Left colon (tissue), 2 donors: ENCODE measurements around the gene KRTAP9-6. TPM values are rescaled to one million over a fixed set of nuclear protein-coding genes. Genes with fewer than 3 reads are reported as not detected.
"Not testable (repeated sequence)": the region's sequence is repeated elsewhere in the genome, so short reads cannot be mapped to it uniquely, and the experiment has no call there.

Experiments
- ATAC-seq: fragments of 200-7000 bp; cut with Tn5 transposase; one replicate; pipeline ENCODE4 v1.9.1; 2020; ENCODE audit warnings: mild to moderate bottlenecking, moderate library complexity
- DNase-seq, 2 donors: peaks; one replicate each; pipeline ENCODE4 v3.0.0-alpha.2; 2020
- intact Hi-C, 2 donors: fragments of 100-400 bp; cut with DNase I in 1 of 2; cut with micrococcal nuclease in 1 of 2; formaldehyde crosslinking; loops; one replicate each; pipeline versions ENCODE4 v1.11.2 to v1.14.0; 2022; cut with DNase I, micrococcal nuclease
- total RNA-seq, 2 donors: library from RNA; stranded (reverse); fragmentation: NEBNext Ultra II Directional; extraction: Animal tissue kit (Norgen Biotek cat#: 25700); gene quantifications; one replicate each; pipeline ENCODE4 v1.2.1, GENCODE V29; 2021
- donor health status: DM: no; HTN: no; CAD: no.
- donor health status: DM: yes; HTN: yes; CAD: no.

Gene KRTAP9-6
- total RNA-seq, 2 donors from 2014 or later: not detected

GRCh38 chr17:41263212-41263611 lies 2.0 kb upstream of the KRTAP9-6 start:
- ATAC-seq: no peak
- no peak for DNase-seq
- intact Hi-C loops: no loop called here

- ATAC-seq: no peak
- intact Hi-C loops: no loop called here
- no peak for DNase-seq
Observed at GRCh38 chr17:41264599-41264998, 579 bp upstream of the KRTAP9-6 start.

GRCh38 chr17:41267711-41268110 lies 2.5 kb downstream of the KRTAP9-6 start:
- no peak for DNase-seq
- intact Hi-C loops: no loop called here

GRCh38 chr17:41271323-41271722 lies 6.1 kb downstream of the KRTAP9-6 start:
- intact Hi-C loops, DNase-seq, ATAC-seq: not testable (repeated sequence)

More at GRCh38 chr17:41267711-41268110, 2.5 kb downstream of the KRTAP9-6 start:
- ATAC-seq: no peak

- no peak for DNase-seq
- intact Hi-C loops: no loop called here
- no peak for ATAC-seq
Observed at GRCh38 chr17:41271858-41272257, 6.7 kb downstream of the KRTAP9-6 start.

GRCh38 chr17:41275648-41276190 lies 10.5 kb downstream of the KRTAP9-6 start, which contains the start of gene KRTAP9-7:
KRTAP9-7 (plus strand) TSS chr17:41275698; CDS start chr17:41275698, 0 bp downstream.
- DNase-seq, intact Hi-C loops, ATAC-seq: not testable (repeated sequence)

GRCh38 chr17:41278176-41278955 lies 13.2 kb downstream of the KRTAP9-6 start:
- ATAC-seq: no peak
- DNase-seq: no peak
- intact Hi-C loops: no loop called here

- intact Hi-C loops: no loop called here
- DNase-seq (no peak), ATAC-seq (no peak)
Observed at GRCh38 chr17:41284043-41284442, 18.9 kb downstream of the KRTAP9-6 start.

- intact Hi-C loops: no loop called here
- ATAC-seq: no peak
- no peak for DNase-seq
Observed at GRCh38 chr17:41284546-41284945, 19.4 kb downstream of the KRTAP9-6 start.

- no peak for DNase-seq
- intact Hi-C loops: no loop called here
- ATAC-seq: no peak
Observed at GRCh38 chr17:41287050-41287449, 21.9 kb downstream of the KRTAP9-6 start.

- no peak for DNase-seq
- ATAC-seq: no peak
- intact Hi-C loops: no loop called here
Observed at GRCh38 chr17:41294016-41294415, 28.8 kb downstream of the KRTAP9-6 start.

GRCh38 chr17:41296846-41297245 lies 31.7 kb downstream of the KRTAP9-6 start:
- no peak for DNase-seq
- no peak for ATAC-seq
- intact Hi-C loops: no loop called here

- no peak for DNase-seq
- no peak for ATAC-seq
- intact Hi-C loops: no loop called here
Observed at GRCh38 chr17:41298458-41299135, 33.4 kb downstream of the KRTAP9-6 start.

- ATAC-seq (no peak), DNase-seq (no peak)
- intact Hi-C loops: no loop called here
Observed at GRCh38 chr17:41301204-41301790, 36.1 kb downstream of the KRTAP9-6 start.

- ATAC-seq (no peak), DNase-seq (no peak)
Observed at GRCh38 chr17:41301916-41302901, 37.0 kb downstream of the KRTAP9-6 start, which contains the start of gene KRTAP29-1. KRTAP29-1 (minus strand) TSS chr17:41302851; CDS start chr17:41302851, 0 bp downstream.

GRCh38 chr17:41302981-41303380 lies 37.8 kb downstream of the KRTAP9-6 start:
- ATAC-seq (no peak), DNase-seq (no peak)
- intact Hi-C loops: no loop called here

More at GRCh38 chr17:41301916-41302901, 37.0 kb downstream of the KRTAP9-6 start, which contains the start of gene KRTAP29-1:
- intact Hi-C loops: no loop called here

GRCh38 chr17:41304091-41304490 lies 38.9 kb downstream of the KRTAP9-6 start:
- DNase-seq: no peak
- intact Hi-C loops: no loop called here
- ATAC-seq: no peak

GRCh38 chr17:41307647-41308046 lies 42.5 kb downstream of the KRTAP9-6 start:
- DNase-seq (no peak), ATAC-seq (no peak)
- intact Hi-C loops: no loop called here
